NCI-H2227 treated with DMSO at 0.1 percent for 48 hours (cell line): ENCODE results near the gene DAND5.
A peak's percentile ranks its signal among the peaks of the same experiment; 100 is the strongest.
"Not testable (repeated sequence)": the region's sequence is repeated elsewhere in the genome, so short reads cannot be mapped to it uniquely, and the experiment has no call there.

ENCODE experiments used
- DNase-seq: peaks from one replicate; lab custom pipeline; 2025; lab: John Stamatoyannopoulos, UW

DAND5 gene

GRCh38 chr19:12967907-12968306, 1.5 kb upstream of the DAND5 start:
- DNase-seq, result no peak

GRCh38 chr19:12970070-12970820, 869 bp downstream of the DAND5 start:
- no peak for DNase-seq

- DNase-seq, result no peak
These were observed 3.9 kb downstream of the DAND5 start for GRCh38 chr19:12973236-12973635.

GRCh38 chr19:12974301-12975220, 5.2 kb downstream of the DAND5 start:
- no peak for DNase-seq

GRCh38 chr19:12975221-12975741, 5.9 kb downstream of the DAND5 start:
- DNase-seq, result no peak

GRCh38 chr19:12976109-12976508, 6.7 kb downstream of the DAND5 start:
- DNase-seq, result not testable (repeated sequence)

- no peak for DNase-seq
These were observed 10.6 kb downstream of the DAND5 start for GRCh38 chr19:12979974-12980373.

GRCh38 chr19:12982648-12983047, 13.3 kb downstream of the DAND5 start:
- DNase-seq, result no peak

GRCh38 chr19:12983091-12983490, 13.7 kb downstream of the DAND5 start:
- DNase-seq, result no peak

GRCh38 chr19:12983542-12984142, 14.3 kb downstream of the DAND5 start:
- peak; percentile 65 for DNase-seq

- no peak for DNase-seq
These were observed 14.8 kb downstream of the DAND5 start for GRCh38 chr19:12984143-12984627.

GRCh38 chr19:12984683-12985048, 15.3 kb downstream of the DAND5 start:
- no peak for DNase-seq

- no peak for DNase-seq
These were observed 15.8 kb downstream of the DAND5 start for GRCh38 chr19:12985049-12985776.

GRCh38 chr19:12986726-12987125, 17.4 kb downstream of the DAND5 start:
- no peak for DNase-seq

GRCh38 chr19:12987190-12987589, 17.8 kb downstream of the DAND5 start:
- DNase-seq, result no peak

- DNase-seq, result no peak
These were observed 18.4 kb downstream of the DAND5 start for GRCh38 chr19:12987781-12988180.

- DNase-seq, result no peak
These were observed 21.1 kb downstream of the DAND5 start for GRCh38 chr19:12990431-12990830.

GRCh38 chr19:12990853-12991252, 21.5 kb downstream of the DAND5 start:
- DNase-seq, result no peak

- no peak for DNase-seq
These were observed 21.9 kb downstream of the DAND5 start for GRCh38 chr19:12991296-12991695.

GRCh38 chr19:12992729-12993128, 23.4 kb downstream of the DAND5 start:
- DNase-seq, result no peak

- no peak for DNase-seq
These were observed 24.2 kb downstream of the DAND5 start for GRCh38 chr19:12993562-12993961.
